DOHH2 (cell line): ENCODE data around the gene THBS1.

Experiments
- H3F3A ChIP-seq: fragments of 200-600 bp; sonication (generic), shearing (Covaris generic); 2 replicates; pipeline ENCODE4 v1.6.0; 2016; ENCODE audit warnings: antibody characterized with exemption, mild to moderate bottlenecking; ENCODE audit not compliant: control insufficient read depth, insufficient read depth
- H3K27ac ChIP-seq: fragments of 200-600 bp; sonication (generic); 2 replicates; pipeline ENCODE4 v1.5.1; 2014; ENCODE audit warnings: low read depth, mild to moderate bottlenecking, low read length, moderate library complexity
- H3K27me3 ChIP-seq: fragments of 200-600 bp; sonication (generic); 2 replicates; pipeline ENCODE4 v1.6.1; 2014; ENCODE audit warnings: mild to moderate bottlenecking, low read length, mixed read lengths; ENCODE audit not compliant: control insufficient read depth
- H3K36me3 ChIP-seq: fragments of 200-600 bp; sonication (generic); 2 replicates; pipeline ENCODE4 v1.6.1; 2014; ENCODE audit warnings: mild to moderate bottlenecking, low read length, moderate library complexity, mixed read lengths; ENCODE audit not compliant: control insufficient read depth
- H3K4me1 ChIP-seq: fragments of 200-600 bp; sonication (generic); 2 replicates; pipeline ENCODE4 v1.6.1; 2014; ENCODE audit warnings: mild to moderate bottlenecking, low read length, mixed read lengths; ENCODE audit not compliant: control insufficient read depth
- H3K4me2 ChIP-seq: fragments of 200-600 bp; sonication (generic); 2 replicates; pipeline ENCODE4 v1.6.0; 2014; ENCODE audit warnings: mild to moderate bottlenecking, low read length, moderate library complexity
- H3K4me3 ChIP-seq: fragments of 200-600 bp; sonication (generic); 2 replicates; pipeline ENCODE4 v1.5.1; 2014; ENCODE audit warnings: mild to moderate bottlenecking, low read length, mixed read lengths
- H3K79me2 ChIP-seq: fragments of 200-600 bp; sonication (generic); 2 replicates; pipeline ENCODE4 v1.6.1; 2014; ENCODE audit warnings: mild to moderate bottlenecking, low read length, mixed read lengths; ENCODE audit not compliant: control insufficient read depth
- H3K9me2 ChIP-seq: fragments of 200-600 bp; sonication (generic); replicated peaks from 2 replicates; pipeline ENCODE4 v1.6.1; 2014; ENCODE audit warnings: mild to moderate bottlenecking, low read length, mixed read lengths; ENCODE audit not compliant: control insufficient read depth
- H3K9me3 ChIP-seq: fragments of 200-600 bp; sonication (generic); 2 replicates; pipeline ENCODE4 v1.6.1; 2014; ENCODE audit warnings: antibody characterized with exemption, low read length, mixed read lengths; ENCODE audit not compliant: control insufficient read depth, insufficient read depth
- H4K20me1 ChIP-seq: fragments of 200-600 bp; sonication (generic); 2 replicates; pipeline ENCODE4 v1.6.0; 2014; ENCODE audit warnings: low read depth, mild to moderate bottlenecking, antibody characterized with exemption, low read length, moderate library complexity; ENCODE audit not compliant: control insufficient read depth, insufficient read depth
- CTCF ChIP-seq: fragments of 200-600 bp; sonication (generic); IDR thresholded peaks from one replicate; pipeline ENCODE4 v1.5.1; 2014; ENCODE audit warnings: antibody characterized with exemption, mild to moderate bottlenecking, low read depth, low read length; ENCODE audit not compliant: poor library complexity, severe bottlenecking
- EZH2phosphoT487 ChIP-seq: fragments of 200-600 bp; sonication (generic); IDR thresholded peaks from 2 replicates; pipeline ENCODE4 v1.6.1; 2017; ENCODE audit warnings: borderline replicate concordance, mild to moderate bottlenecking, antibody characterized with exemption, low read length, moderate library complexity, mixed read lengths

THBS1 gene

GRCh38 chr15:39565851-39566250 is 15.0 kb upstream of the THBS1 start:
- no peak overlapping the region for H3K27ac ChIP-seq
- H3K36me3 ChIP-seq = no peaks in the 10 kb centered on the region
- H3K79me2 ChIP-seq = no peaks in the 10 kb centered on the region
- H3F3A ChIP-seq = no peaks in the 10 kb centered on the region
- no peak overlapping the region for H3K4me3 ChIP-seq
- H3K9me3 ChIP-seq = no peaks in the 10 kb centered on the region
- no peaks in the 10 kb centered on the region for H4K20me1 ChIP-seq
- H3K4me2 ChIP-seq = no peak overlapping the region
- H3K9me2 ChIP-seq = no peaks in the 10 kb centered on the region
- H3K4me1 ChIP-seq = no peaks in the 10 kb centered on the region
- no peaks in the 10 kb centered on the region; the same call in 1 of the 2 replicates for H3K27me3 ChIP-seq
- no peak for TF ChIP-seq EZH2phosphoT487

- Histone ChIP-seq H3F3A (no peaks in the 10 kb centered on the region), H3K4me1 (no peaks in the 10 kb centered on the region), H3K4me2 (no peak overlapping the region), H3K4me3 (no peak overlapping the region), H3K9me2 (no peaks in the 10 kb centered on the region), H3K27me3 (no peaks in the 10 kb centered on the region; the same call in 1 of the 2 replicates), H3K79me2 (no peaks in the 10 kb centered on the region), H3K36me3 (no peaks in the 10 kb centered on the region), H3K9me3 (no peaks in the 10 kb centered on the region), H3K27ac (no peak overlapping the region), H4K20me1 (no peaks in the 10 kb centered on the region)
- TF ChIP-seq EZH2phosphoT487 = no peak
- no peak for TF ChIP-seq CTCF
Observed at GRCh38 chr15:39573287-39573686, 7.6 kb upstream of the THBS1 start.

GRCh38 chr15:39573844-39574243 is 7.0 kb upstream of the THBS1 start:
- Histone ChIP-seq H4K20me1 (no peaks in the 10 kb centered on the region), H3K9me2 (no peaks in the 10 kb centered on the region), H3K9me3 (no peaks in the 10 kb centered on the region), H3F3A (no peaks in the 10 kb centered on the region), H3K27me3 (no peaks in the 10 kb centered on the region; the same call in 1 of the 2 replicates), H3K4me1 (no peaks in the 10 kb centered on the region), H3K36me3 (no peaks in the 10 kb centered on the region), H3K4me3 (no peak overlapping the region), H3K4me2 (no peak overlapping the region), H3K27ac (no peak overlapping the region), H3K79me2 (no peaks in the 10 kb centered on the region)
- TF ChIP-seq EZH2phosphoT487 (no peak), CTCF (no peak)

- no peak overlapping the region for H3K27ac ChIP-seq
- H3K36me3 ChIP-seq = no peaks in the 10 kb centered on the region
- H3K9me3 ChIP-seq = no peaks in the 10 kb centered on the region
- H3K4me1 ChIP-seq = no peaks in the 10 kb centered on the region
- no peak overlapping the region for H3K4me3 ChIP-seq
- H3K4me2 ChIP-seq = no peak overlapping the region
- no peaks in the 10 kb centered on the region for H4K20me1 ChIP-seq
- no peaks in the 10 kb centered on the region for H3F3A ChIP-seq
- no peaks in the 10 kb centered on the region for H3K79me2 ChIP-seq
- peaks cover under 1% of the 10 kb centered on the region for H3K27me3 ChIP-seq
- TF ChIP-seq EZH2phosphoT487 (no peak), CTCF (no peak)
- H3K9me2 ChIP-seq = no peaks in the 10 kb centered on the region
Observed at GRCh38 chr15:39574427-39574826, 6.5 kb upstream of the THBS1 start.
